Measurements from ENCODE around the gene AP1G2.
"Not testable (repeated sequence)": the region's sequence is repeated elsewhere in the genome, so short reads cannot be mapped to it uniquely, and the experiment has no call there.

The AP1G2 gene

DNA sequence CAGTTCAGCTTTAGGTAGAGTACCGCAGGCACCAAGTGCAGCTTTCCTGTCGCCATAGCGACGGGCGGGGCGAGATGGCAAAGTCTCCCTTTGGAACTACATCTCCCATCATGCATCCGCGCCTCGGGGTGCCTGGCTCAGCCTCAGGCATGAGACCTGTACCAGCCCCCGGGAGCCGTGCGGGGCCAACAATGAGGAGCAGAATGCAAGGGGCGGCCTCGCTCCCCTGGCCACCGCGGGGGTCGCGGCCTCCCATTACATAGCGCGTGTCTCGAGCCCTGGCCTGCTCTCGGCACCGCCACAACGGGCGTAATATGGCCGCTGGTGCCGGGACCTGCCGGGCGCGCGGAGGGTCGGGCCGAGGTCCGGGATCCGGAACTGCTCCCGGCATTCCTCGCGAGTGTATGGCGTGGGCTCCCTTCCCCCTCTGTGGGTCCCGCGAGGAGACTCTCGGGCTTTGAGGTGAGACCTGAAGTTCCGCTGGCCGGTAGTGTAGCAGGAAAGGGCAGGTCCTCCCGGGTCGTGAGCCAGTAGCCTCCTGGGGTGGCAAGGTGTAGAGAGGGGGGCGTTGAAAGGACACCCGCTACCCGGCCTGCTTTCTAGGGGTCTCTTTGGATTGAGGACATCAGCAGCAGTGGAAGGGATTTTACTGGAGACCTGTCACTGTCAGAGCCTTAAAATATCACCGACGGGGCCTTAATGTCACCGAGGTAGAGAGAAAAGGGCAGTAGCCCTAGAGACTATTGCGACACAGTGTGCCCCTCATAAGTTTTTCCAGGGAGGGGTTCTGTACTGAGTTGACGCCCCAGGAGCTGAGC, 11.5 kb downstream of the AP1G2 start, which contains the start of gene THTPA:
Gene THTPA, plus strand, starts transcription at position 390 of the 818 bp plus-strand sequence. CDS start 487 bp downstream, outside the sequence.
- DNase-seq: peak; percentile 74 to 84

DNA sequence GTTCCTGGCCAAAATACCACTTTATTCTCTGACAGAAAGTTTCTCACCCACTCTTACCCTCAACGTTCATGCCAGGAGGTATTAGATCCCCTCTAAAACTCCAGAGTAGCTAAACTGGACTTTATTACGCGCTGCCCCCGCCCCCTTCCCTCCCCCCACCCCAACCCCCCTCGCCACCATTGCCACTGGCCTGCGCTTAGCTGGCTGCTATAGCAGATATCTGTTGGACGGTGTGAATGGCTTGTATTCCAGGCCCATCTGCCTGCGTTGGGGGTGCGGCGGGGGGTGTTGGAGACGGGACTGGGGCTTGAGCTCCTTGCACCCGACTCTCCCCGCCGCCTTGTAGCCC, 12.1 kb downstream of the AP1G2 start:
- DNase-seq: no peak

DNA sequence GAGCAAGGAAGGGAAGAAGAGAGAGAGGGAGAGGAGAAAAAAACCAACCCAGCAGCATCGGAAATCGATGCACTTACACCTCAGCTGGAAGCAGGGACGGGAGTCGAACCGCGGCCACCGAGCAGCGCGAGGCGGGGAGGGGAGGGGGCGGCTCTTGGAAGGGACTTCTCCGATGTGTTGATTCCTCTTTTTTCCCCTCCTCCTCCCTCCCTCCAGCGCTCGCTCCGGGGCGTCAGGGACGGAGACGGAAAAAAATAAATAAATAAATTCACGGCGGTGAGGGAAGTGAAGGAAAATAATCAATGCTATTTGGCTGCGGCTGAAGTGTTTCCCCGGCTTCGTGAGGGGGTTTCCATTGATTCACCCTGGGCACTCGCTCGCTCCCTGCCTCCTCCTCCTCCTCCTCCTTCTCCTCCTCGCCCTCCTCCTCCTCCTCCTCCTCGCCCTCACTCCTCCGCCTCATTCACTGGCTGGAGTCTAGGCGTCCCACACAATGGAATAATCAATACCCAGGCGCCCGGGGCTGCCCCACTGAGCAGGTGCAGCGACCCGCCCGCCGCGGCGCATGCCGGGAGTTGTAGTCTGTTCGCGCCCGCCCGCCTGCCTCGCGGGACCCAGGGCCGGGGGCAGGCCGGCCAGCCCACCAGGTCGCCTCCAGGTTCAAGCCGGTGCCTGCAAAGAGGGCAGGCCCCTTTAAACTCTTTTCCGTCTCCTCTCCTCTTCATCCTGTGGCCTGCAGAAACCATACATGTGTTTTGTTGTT, 16.1 kb downstream of the AP1G2 start, which contains the start of gene ZFHX2:
Gene ZFHX2, minus strand, starts transcription at position 500 of the 763 bp plus-strand sequence. CDS start 16,440 bp downstream, outside the sequence.
- peak; percentile 45 to 73 for DNase-seq

- DNase-seq: no peak
Measured at GRCh38 chr14:23550812-23551265, 16.8 kb downstream of the AP1G2 start.

- DNase-seq: no peak
Measured at GRCh38 chr14:23550131-23550811, 17.3 kb downstream of the AP1G2 start.

DNA sequence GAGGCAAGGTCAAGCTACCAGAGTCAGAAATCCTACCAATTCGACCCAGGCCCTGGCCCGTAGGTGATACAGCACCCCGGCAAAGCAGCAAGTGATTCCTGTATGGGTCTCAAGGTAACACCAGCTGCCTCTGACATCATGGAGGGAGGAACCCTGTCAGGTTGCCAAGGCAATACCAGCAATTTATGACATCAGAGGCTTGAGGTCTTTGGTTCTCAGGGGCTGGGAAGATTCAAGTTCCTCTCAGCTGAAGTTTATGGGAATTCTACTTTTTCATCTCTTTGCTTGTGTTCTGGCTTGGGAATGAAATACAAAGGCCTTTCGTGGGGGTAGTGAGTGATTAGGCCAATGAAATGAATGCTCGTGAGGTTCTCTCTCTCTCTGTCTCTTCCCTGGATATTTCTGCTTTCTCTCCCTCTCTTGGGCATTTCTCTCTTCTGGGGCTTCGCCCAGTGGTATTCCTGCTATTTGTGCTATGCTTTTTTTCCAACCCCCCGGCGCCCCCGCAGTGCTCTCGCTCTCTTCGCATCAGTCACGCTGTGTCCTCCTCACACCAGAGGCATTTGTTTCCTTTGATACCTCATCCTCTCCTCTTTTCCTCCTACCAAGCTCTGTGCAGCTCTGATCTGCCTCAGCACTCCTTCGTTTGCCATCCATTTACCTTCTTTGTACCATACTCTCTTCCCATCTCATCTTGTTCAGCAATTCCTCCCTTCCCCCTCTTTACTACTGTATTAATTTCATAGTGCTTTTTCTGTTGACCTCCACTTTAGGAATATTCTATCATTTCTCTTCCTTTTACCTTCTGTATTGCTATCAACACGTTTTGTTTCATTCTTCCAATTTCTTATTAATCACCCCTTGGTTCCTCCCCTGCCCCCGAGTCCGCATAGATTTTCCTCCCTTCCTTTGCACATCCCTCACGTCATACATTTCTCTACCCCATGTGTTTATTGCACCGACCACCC, 19.0 kb downstream of the AP1G2 start:
- DNase-seq: no peak

DNA sequence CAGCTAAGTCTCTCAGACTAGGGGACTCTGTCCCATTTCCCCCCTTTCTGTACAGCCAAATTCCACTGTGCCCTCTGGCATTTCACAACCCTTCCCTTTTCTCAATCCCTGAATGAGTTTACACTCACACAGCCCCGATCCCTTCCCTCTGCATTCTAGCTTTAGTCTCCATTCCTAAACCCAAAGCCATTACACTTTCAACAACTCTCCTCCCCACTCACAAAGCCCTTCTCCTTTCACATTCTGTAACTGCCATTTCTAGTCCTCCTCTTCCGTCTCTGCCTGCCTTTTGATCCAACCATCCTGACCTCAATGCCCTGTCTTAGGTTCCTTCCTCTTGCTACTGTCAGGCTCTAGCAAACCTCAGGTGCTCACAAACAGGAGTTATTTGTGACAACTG, 19.7 kb downstream of the AP1G2 start:
- DNase-seq: no peak

GRCh38 chr14:23546450-23547035, 21.0 kb downstream of the AP1G2 start:
- DNase-seq: no peak

DNA sequence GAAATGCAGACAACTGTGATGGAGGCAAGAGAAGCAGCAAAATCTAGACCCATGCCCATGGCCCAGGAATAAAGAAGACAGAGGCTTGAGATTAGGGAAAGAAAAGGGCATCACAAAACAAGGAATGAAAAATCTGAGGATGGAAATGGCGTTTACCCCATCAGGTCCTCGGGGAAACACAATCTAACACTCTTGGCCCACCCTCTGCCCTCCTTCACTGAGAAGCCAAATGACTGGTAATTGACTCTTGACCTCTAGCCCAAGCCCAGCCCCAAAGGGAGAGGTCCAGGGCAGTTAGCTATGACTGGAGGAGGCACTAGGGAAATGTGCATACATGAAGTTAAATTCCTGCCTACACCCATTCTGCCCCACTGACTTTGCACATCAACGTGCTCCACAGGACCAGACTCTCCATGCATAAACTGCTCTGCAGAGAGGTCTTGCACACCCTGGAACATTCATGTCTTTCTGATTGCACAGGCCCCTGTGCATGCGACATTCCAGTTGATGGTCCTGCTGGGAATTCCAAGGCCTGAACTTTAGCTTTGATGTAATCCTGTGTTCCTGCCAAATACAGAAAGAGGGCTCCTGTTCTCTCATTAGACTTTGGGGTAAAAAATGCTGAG, 21.7 kb downstream of the AP1G2 start:
- no peak for DNase-seq

DNA sequence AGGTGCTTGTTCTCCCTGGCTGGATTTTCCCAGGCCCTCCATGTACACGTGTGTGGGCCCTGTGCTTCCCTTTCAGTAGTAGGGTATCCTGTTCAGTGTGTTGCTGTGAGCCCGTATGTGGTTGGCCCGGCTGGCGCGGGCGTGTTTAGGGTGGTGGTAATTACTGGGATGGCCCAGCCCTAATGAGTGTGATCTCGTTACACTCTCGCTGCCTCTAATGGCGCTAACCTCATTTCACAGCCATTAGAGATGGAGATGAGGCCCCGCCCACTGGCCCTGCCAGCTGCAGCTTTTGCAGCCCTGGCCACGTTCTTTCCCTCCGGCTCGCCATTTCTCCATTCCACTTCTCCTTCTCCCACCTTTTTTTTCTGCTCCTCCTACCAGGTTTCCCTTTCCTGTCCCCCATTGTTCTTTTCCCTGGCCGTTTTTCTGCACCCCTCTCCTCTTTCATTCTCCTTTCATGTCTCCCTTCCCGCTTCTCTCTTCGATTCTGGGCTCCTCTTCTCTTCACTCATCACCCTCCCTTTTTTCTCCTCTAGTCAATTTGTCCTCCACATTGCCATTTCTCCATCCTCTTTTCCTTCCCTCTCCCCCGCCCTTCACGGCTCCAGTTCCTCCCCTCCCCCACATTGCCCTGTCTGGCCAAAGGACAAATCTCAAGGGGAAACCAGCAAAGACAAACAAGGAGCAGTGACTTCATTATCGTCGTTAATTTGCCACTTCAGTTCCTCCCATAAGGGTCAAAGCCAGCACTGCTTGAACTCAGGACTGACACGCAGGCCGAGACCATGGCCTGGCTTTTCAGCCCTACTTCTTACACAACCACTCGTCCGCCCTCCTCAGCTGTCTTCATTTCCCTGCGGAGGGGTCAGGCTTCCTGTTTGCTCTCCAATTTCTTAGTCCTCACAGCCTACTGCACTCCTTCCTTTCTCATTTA, 22.8 kb downstream of the AP1G2 start:
- DNase-seq: no peak

GRCh38 chr14:23543403-23543802, 24.2 kb downstream of the AP1G2 start:
- no peak for DNase-seq

GRCh38 chr14:23542261-23542660, 25.3 kb downstream of the AP1G2 start:
- DNase-seq: no peak

GRCh38 chr14:23540141-23540469, 27.5 kb downstream of the AP1G2 start:
- DNase-seq: no peak

GRCh38 chr14:23539248-23540140, 28.1 kb downstream of the AP1G2 start:
- DNase-seq: peak in 1 of 2 experiments; percentile 15

DNA sequence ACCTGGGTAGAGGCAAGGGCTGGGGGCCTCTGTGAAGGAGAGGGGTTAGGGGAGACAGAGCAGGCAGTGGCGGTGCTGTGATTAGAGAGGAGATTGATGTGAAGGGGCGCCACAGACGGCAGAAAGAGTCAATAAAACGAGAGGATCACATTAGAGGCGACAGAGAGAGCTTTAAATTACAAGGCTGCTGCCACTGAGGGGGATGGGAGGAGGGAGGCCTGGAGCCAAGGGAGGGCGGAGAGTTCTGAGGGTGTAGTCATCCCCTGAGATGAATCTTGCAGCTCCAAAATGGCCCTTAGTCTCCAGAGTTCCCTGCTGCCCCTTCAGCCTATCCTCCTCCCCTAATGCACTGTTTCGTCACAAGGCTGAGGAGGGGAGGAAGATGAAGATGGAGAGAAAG, 28.8 kb downstream of the AP1G2 start:
- no peak for DNase-seq

- DNase-seq: no peak
Measured at GRCh38 chr14:23538050-23538718, 29.4 kb downstream of the AP1G2 start.

GRCh38 chr14:23537351-23538049, 30.1 kb downstream of the AP1G2 start:
- DNase-seq: no peak

DNA sequence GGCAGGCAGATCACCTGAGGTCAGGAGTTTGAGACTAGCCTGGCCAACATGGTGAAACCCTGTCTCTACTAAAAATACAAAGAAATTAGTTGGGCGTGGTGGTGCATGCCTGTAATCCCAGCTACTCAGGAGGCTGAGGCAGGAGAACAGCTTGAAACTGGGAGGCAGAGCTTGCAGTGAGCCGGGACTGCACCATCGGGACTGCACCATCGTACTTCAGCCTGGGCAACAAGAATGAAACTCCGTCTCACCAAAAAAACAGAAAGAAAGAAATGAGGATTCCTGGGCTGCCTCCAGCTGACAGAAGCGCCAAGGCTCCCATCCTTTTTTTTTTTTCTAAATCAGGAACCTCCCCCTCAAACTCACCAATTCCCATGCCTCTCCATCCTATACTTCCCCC, 30.7 kb downstream of the AP1G2 start:
- DNase-seq: not testable (repeated sequence)
